ENCODE measurements around the gene PUS7. TPM values are rescaled to one million over a fixed set of nuclear protein-coding genes. Genes with fewer than 3 reads are reported as not detected.

Gene PUS7
- total RNA-seq, 1 donor = 22.4 TPM

GRCh38 chr7:105461518-105461917, 60.6 kb downstream of the PUS7 start:
- H3K36me3 ChIP-seq (ENCODE audit: insufficient read depth, low read length) = peaks cover 28% of the 10 kb centered on the region
- no peaks in the 10 kb centered on the region for H3K27me3 ChIP-seq (ENCODE audit: insufficient read depth, low read length)
- no peak for DNase-seq (ENCODE audit: insufficient read length, low spot score, missing footprints)
- no peak overlapping the region for H2AFZ ChIP-seq (ENCODE audit: low read length)
- TF ChIP-seq, protein P1, sequence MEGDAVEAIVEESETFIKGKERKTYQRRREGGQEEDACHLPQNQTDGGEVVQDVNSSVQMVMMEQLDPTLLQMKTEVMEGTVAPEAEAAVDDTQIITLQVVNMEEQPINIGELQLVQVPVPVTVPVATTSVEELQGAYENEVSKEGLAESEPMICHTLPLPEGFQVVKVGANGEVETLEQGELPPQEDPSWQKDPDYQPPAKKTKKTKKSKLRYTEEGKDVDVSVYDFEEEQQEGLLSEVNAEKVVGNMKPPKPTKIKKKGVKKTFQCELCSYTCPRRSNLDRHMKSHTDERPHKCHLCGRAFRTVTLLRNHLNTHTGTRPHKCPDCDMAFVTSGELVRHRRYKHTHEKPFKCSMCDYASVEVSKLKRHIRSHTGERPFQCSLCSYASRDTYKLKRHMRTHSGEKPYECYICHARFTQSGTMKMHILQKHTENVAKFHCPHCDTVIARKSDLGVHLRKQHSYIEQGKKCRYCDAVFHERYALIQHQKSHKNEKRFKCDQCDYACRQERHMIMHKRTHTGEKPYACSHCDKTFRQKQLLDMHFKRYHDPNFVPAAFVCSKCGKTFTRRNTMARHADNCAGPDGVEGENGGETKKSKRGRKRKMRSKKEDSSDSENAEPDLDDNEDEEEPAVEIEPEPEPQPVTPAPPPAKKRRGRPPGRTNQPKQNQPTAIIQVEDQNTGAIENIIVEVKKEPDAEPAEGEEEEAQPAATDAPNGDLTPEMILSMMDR (IDR thresholded peaks at IDR 0.05; ENCODE audit: extremely low read depth, low read depth, low read length) = no peak
- H3K4me2 ChIP-seq (ENCODE audit: insufficient read depth, low read length) = no peak overlapping the region
- H4K20me1 ChIP-seq (ENCODE audit: insufficient read depth, low read length) = no peaks in the 10 kb centered on the region
- no peaks in the 10 kb centered on the region for H3K9me3 ChIP-seq (ENCODE audit: low read depth, low read length)
- H3K79me2 ChIP-seq (ENCODE audit: insufficient read depth, low read length) = no peaks in the 10 kb centered on the region
- H3K4me3 ChIP-seq (ENCODE audit: insufficient read depth, low read length) = no peak overlapping the region
- no peak overlapping the region for H3K27ac ChIP-seq (ENCODE audit: low read depth, low read length)
- no peaks in the 10 kb centered on the region for H3K4me1 ChIP-seq (ENCODE audit: insufficient read depth, low read length)

- Histone ChIP-seq H3K79me2 (ENCODE audit: insufficient read depth, low read length) (no peaks in the 10 kb centered on the region), H3K4me3 (ENCODE audit: insufficient read depth, low read length) (no peak overlapping the region), H3K4me1 (ENCODE audit: insufficient read depth, low read length) (peaks cover 15% of the 10 kb centered on the region), H3K27me3 (ENCODE audit: insufficient read depth, low read length) (no peaks in the 10 kb centered on the region), H2AFZ (ENCODE audit: low read length) (no peak overlapping the region), H4K20me1 (ENCODE audit: insufficient read depth, low read length) (no peaks in the 10 kb centered on the region), H3K9me3 (ENCODE audit: low read depth, low read length) (no peaks in the 10 kb centered on the region), H3K36me3 (ENCODE audit: insufficient read depth, low read length) (peaks cover 21% of the 10 kb centered on the region), H3K27ac (ENCODE audit: low read depth, low read length) (no peak overlapping the region), H3K4me2 (ENCODE audit: insufficient read depth, low read length) (no peak overlapping the region)
- TF ChIP-seq, protein P1 (IDR thresholded peaks at IDR 0.05; ENCODE audit: extremely low read depth, low read depth, low read length) = no peak
- DNase-seq (ENCODE audit: insufficient read length, low spot score, missing footprints) = no peak
Observed at GRCh38 chr7:105457619-105458225, 64.3 kb downstream of the PUS7 start.

DNA sequence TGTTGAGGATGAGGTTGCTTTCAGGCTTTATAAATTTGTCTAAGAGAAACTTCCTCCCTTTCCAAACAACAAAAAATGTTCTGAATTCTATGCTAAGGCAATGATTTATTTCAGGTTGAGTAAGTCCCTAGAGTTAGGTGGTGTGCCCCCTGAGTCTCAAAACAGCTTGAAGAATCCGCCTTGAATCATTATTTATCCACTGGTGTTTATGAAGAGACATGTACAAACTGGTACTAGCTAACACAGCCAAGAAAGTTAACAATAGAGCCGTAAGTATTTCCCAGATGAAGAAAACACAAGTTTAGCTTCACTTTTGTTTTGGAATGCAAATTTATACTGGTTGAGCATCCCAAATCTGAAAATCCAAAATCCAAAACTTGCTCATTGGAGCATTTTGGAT, 67.2 kb downstream of the PUS7 start:
- Histone ChIP-seq H3K27ac (ENCODE audit: low read depth, low read length) (peak overlapping the region; percentile 58), H2AFZ (ENCODE audit: low read length) (peak overlapping the region; percentile 11), H3K4me3 (ENCODE audit: insufficient read depth, low read length) (no peak overlapping the region), H3K79me2 (ENCODE audit: insufficient read depth, low read length) (no peaks in the 10 kb centered on the region), H4K20me1 (ENCODE audit: insufficient read depth, low read length) (no peaks in the 10 kb centered on the region), H3K27me3 (ENCODE audit: insufficient read depth, low read length) (no peaks in the 10 kb centered on the region), H3K9me3 (ENCODE audit: low read depth, low read length) (no peaks in the 10 kb centered on the region), H3K4me2 (ENCODE audit: insufficient read depth, low read length) (peak overlapping the region; percentile 58), H3K4me1 (ENCODE audit: insufficient read depth, low read length) (peaks cover 15% of the 10 kb centered on the region), H3K36me3 (ENCODE audit: insufficient read depth, low read length) (peaks cover 12% of the 10 kb centered on the region)
- TF ChIP-seq, protein P1 (IDR thresholded peaks at IDR 0.05; ENCODE audit: extremely low read depth, low read depth, low read length) = no peak
- no peak for DNase-seq (ENCODE audit: insufficient read length, low spot score, missing footprints)

DNA sequence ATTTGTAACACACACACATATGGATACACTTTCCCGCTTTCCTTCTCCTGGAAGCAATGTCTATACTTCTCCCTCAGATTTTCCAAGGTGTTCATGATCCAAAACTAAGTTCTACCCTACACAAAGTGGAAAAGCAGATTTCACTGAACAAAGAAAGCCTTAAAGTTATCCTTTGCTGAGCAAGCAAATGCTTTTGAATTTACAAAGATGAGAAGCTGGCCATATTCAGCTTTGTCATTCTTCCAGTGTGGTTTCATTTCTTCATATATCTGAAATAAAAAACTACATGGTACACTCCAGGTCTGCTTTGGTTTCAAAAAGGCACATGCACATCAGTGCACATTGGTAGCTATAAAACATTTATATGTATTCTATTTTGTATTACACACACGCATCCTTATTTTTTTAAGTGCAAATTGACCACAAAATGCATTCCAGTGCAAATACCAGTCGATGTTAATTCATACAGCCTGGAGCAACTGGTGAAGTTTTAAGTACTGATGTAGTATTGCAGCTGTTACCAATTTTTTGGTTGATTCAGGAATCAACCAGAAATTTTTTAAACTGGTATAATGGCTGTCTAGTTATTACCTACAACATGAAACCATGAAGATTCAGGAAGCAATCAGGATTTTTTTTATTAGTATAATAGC, 67.8 kb downstream of the PUS7 start:
- TF ChIP-seq, protein P1 (IDR thresholded peaks at IDR 0.05; ENCODE audit: extremely low read depth, low read depth, low read length) = no peak
- Histone ChIP-seq H3K27me3 (ENCODE audit: insufficient read depth, low read length) (no peaks in the 10 kb centered on the region), H2AFZ (ENCODE audit: low read length) (no peak overlapping the region), H3K79me2 (ENCODE audit: insufficient read depth, low read length) (no peaks in the 10 kb centered on the region), H3K27ac (ENCODE audit: low read depth, low read length) (peak overlapping the region; percentile 58), H4K20me1 (ENCODE audit: insufficient read depth, low read length) (no peaks in the 10 kb centered on the region), H3K4me1 (ENCODE audit: insufficient read depth, low read length) (peaks cover 15% of the 10 kb centered on the region), H3K4me2 (ENCODE audit: insufficient read depth, low read length) (peak overlapping the region; percentile 58), H3K9me3 (ENCODE audit: low read depth, low read length) (no peaks in the 10 kb centered on the region), H3K36me3 (ENCODE audit: insufficient read depth, low read length) (peaks cover 12% of the 10 kb centered on the region), H3K4me3 (ENCODE audit: insufficient read depth, low read length) (no peak overlapping the region)
- DNase-seq (ENCODE audit: insufficient read length, low spot score, missing footprints) = peak; percentile 83
